BJ (cell line): ENCODE data around the gene HRH1. TPM values are rescaled to one million over a fixed set of nuclear protein-coding genes. Genes with fewer than 3 reads are reported as not detected.
"Not testable (repeated sequence)": the region's sequence is repeated elsewhere in the genome, so short reads cannot be mapped to it uniquely, and the experiment has no call there.

ENCODE experiments used
- CTCF ChIA-PET: fragments of 350-600 bp; formaldehyde crosslinking; extraction: SDS; loops from one replicate; lab custom pipeline; 2021; ENCODE audit warnings: antibody characterized with exemption, inconsistent platforms; lab: Yijun Ruan, JAX
- POLR2A ChIA-PET: fragments of 300-600 bp; sonication (Branson Sonifier 250); formaldehyde crosslinking; extraction: SDS; loops from one replicate; lab custom pipeline; 2021; ENCODE audit warnings: antibody characterized with exemption; lab: Charles Lee
- DNase-seq: peaks from one replicate; pipeline ENCODE4 v3.0.0-alpha.2; 2011; ENCODE audit warnings: low read depth
- H3K27me3 ChIP-seq: 2 replicates; pipeline ENCODE4 v1.6.0; 2011; ENCODE audit warnings: low read length; ENCODE audit not compliant: control insufficient read depth, insufficient read depth
- H3K36me3 ChIP-seq: 2 replicates; pipeline ENCODE4 v1.5.1; 2011; ENCODE audit warnings: low read length; ENCODE audit not compliant: control insufficient read depth, insufficient read depth
- H3K4me3 ChIP-seq: 2 replicates; pipeline ENCODE4 v1.5.1; 2011; ENCODE audit warnings: low read depth, mild to moderate bottlenecking, control low read depth, low read length
- CTCF ChIP-seq: IDR thresholded peaks from 2 replicates; pipeline ENCODE4 v1.5.1; 2011; ENCODE audit warnings: low read depth, mild to moderate bottlenecking, control low read depth, inconsistent platforms, low read length, moderate library complexity; ENCODE audit not compliant: insufficient read depth
- polyA plus RNA-seq: library from polyadenylated mRNA; depleted of rRNA; stranded (reverse); fragments of >200 nt; gene quantifications from 2 replicates; pipeline ENCODE4 v1.2.3, GENCODE V29; 2011

The HRH1 gene
- polyA plus RNA-seq, 1 experiment = 8.8 TPM

DNA sequence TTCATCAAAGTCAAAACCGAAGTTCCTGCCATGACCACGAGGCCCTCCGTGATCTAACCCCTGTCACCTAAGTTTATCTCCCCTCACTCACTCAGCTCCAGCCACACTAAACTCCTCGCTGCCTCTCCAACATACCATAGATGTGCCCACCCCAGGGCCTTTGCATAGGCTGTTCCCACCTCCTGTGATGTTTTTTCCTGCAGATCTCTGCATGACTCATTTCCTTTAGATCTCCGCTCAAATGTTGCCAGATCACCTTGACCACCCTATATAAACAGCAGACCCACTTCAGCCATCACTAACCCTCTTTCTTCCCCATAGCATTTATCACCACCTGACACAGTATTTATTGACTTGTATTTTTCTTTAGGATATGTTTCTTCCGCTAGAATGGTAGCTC lies 58.5 kb downstream of the HRH1 start:
- ChIA-PET POLR2A (no interaction called here), CTCF (interaction anchor here (1.0 to 2.8 kb wide), 3 partner anchors 23 to 86 kb away, joined by 3 to 17 read pairs (median 10); partner anchors contain the start of gene HRH1)
- H3K36me3 ChIP-seq = no peaks in the 10 kb centered on the region
- H3K4me3 ChIP-seq = no peak overlapping the region
- no peak for TF ChIP-seq CTCF
- H3K27me3 ChIP-seq = no peaks in the 10 kb centered on the region
- no peak for DNase-seq

- no peak overlapping the region for H3K4me3 ChIP-seq
- no peaks in the 10 kb centered on the region for H3K27me3 ChIP-seq
- H3K36me3 ChIP-seq = no peaks in the 10 kb centered on the region
- no peak for TF ChIP-seq CTCF
- DNase-seq = no peak
- ChIA-PET POLR2A (no interaction called here), CTCF (interaction anchor here (1.8 to 2.8 kb wide), 3 partner anchors 22 to 154 kb away, joined by 4 to 17 read pairs (median 10); partner anchors contain the start of gene HRH1)
Observed at GRCh38 chr3:11213810-11214450, 59.6 kb downstream of the HRH1 start.

DNA sequence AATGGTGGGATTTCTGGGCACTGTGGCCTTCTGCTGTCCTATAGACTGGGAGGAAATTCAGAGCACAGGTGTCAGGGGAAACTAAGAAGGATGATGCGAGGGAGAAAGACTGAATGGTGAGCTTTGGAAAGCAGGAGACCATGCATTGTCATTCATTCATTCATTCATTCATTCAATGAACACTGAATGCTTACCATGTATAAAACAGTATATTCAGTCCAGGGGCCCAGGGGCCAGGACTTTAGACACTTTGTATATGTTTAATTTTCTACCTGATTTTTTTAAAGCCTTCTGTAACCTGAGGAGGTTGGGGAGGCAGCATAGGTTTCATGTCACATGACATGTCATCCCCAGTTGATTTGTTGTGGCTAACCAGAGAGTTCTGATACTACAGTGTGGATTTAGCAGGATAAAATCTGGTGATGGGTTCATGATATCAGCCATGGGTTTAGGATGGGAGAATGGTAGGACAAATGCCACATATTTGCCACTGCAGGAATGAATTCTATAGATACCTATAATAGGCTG lies 60.2 kb downstream of the HRH1 start:
- H3K4me3 ChIP-seq = no peak overlapping the region
- no peaks in the 10 kb centered on the region for H3K27me3 ChIP-seq
- DNase-seq = no peak
- no peaks in the 10 kb centered on the region for H3K36me3 ChIP-seq
- CTCF ChIA-PET = interaction anchor here (1.3 to 2.5 kb wide), 3 partner anchors 22 to 155 kb away, joined by 3 to 10 read pairs (median 4); no protein-coding TSS in a partner anchor
- no peak for TF ChIP-seq CTCF
- POLR2A ChIA-PET = no interaction called here

DNA sequence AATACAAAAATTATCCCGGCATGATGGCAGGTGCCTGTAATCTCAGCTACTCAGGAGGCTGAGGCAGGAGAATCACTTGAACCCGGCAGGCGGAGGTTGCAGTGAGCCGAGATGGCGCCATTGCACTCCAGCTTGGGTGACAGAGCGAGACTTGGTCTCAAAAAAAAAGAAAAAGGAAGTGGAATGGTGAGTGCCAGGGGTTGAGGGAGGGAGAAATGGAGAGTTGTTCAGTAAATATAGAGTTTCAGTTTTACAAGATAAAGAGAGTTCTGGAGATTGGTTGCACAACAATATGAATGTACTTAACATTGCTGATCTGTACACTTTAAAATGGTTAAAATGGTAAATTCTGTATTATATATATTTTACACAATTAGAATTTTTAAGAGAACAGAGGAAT lies 63.1 kb downstream of the HRH1 start:
- DNase-seq, POLR2A ChIA-PET, H3K4me3 ChIP-seq, H3K36me3 ChIP-seq, CTCF ChIA-PET, H3K27me3 ChIP-seq: not testable (repeated sequence)

DNA sequence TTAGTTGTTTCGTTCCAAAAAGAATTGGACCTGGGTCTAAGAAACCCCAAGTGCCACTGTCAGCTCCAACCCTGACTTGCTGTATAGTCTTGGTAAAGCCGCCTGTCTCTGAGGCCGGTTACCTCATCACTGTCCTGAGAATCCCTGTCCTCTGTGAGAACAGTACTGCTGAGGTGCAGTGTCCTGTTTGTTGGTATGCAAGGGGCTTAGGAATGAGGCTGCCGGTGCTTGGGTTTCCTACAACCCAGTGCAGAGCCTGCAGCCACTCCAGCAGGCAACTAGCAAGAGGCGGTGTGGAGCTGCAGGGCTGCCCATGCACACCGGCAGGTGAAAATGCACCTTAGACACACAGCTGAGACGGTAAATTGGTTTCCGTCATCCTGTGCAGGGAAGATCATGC lies 65.9 kb downstream of the HRH1 start:
- CTCF ChIA-PET = interaction anchor here (1.0 to 1.4 kb wide), 6 partner anchors 17 to 160 kb away, joined by 3 to 4 read pairs (median 4); no protein-coding TSS in a partner anchor
- no peaks in the 10 kb centered on the region for H3K27me3 ChIP-seq

More for the DNA sequence above, 65.9 kb downstream of the HRH1 start:
- DNase-seq = no peak
- Histone ChIP-seq H3K36me3 (no peaks in the 10 kb centered on the region), H3K4me3 (no peak overlapping the region)
- no peak for TF ChIP-seq CTCF
- POLR2A ChIA-PET = no interaction called here
